COR-L47 (cell line): ENCODE results near the gene BTBD9.

Source experiments
- DNase-seq: peaks from one replicate; lab custom pipeline; 2025; lab: John Stamatoyannopoulos, UW

The BTBD9 gene

GRCh38 chr6:38345586-38345985 lies 294.1 kb downstream of the BTBD9 start:
- DNase-seq, result no peak

GRCh38 chr6:38341496-38341895 lies 298.2 kb downstream of the BTBD9 start:
- DNase-seq, result no peak

GRCh38 chr6:38339914-38340313 lies 299.8 kb downstream of the BTBD9 start:
- no peak for DNase-seq

GRCh38 chr6:38337819-38338465 lies 301.8 kb downstream of the BTBD9 start:
- no peak for DNase-seq

- no peak for DNase-seq
These were observed 302.8 kb downstream of the BTBD9 start for GRCh38 chr6:38336922-38337321.

GRCh38 chr6:38326837-38327236 lies 312.9 kb downstream of the BTBD9 start:
- DNase-seq, result no peak

- DNase-seq, result no peak
These were observed 316.5 kb downstream of the BTBD9 start for GRCh38 chr6:38323216-38323615.

GRCh38 chr6:38322138-38322537 lies 317.6 kb downstream of the BTBD9 start:
- DNase-seq, result no peak

GRCh38 chr6:38320843-38321242 lies 318.9 kb downstream of the BTBD9 start:
- no peak for DNase-seq

- DNase-seq, result no peak
These were observed 319.4 kb downstream of the BTBD9 start for GRCh38 chr6:38320358-38320757.

- DNase-seq, result no peak
These were observed 320.2 kb downstream of the BTBD9 start for GRCh38 chr6:38319256-38320212.

- no peak for DNase-seq
These were observed 323.4 kb downstream of the BTBD9 start for GRCh38 chr6:38316099-38316868.

GRCh38 chr6:38311201-38311600 lies 328.5 kb downstream of the BTBD9 start:
- no peak for DNase-seq

- no peak for DNase-seq
These were observed 329.7 kb downstream of the BTBD9 start for GRCh38 chr6:38310061-38310460.

GRCh38 chr6:38307740-38308139 lies 332.0 kb downstream of the BTBD9 start:
- DNase-seq, result no peak

GRCh38 chr6:38306931-38307330 lies 332.8 kb downstream of the BTBD9 start:
- no peak for DNase-seq

- DNase-seq, result no peak
These were observed 333.6 kb downstream of the BTBD9 start for GRCh38 chr6:38305995-38306681.

- DNase-seq, result no peak
These were observed 336.9 kb downstream of the BTBD9 start for GRCh38 chr6:38302838-38303237.

- DNase-seq, result no peak
These were observed 337.6 kb downstream of the BTBD9 start for GRCh38 chr6:38302081-38302480.

GRCh38 chr6:38290133-38290799 lies 349.5 kb downstream of the BTBD9 start:
- no peak for DNase-seq

- no peak for DNase-seq
These were observed 352.2 kb downstream of the BTBD9 start for GRCh38 chr6:38287487-38287886.
